K562 (cell line): ENCODE data around the gene KIF5A. TPM values are rescaled to one million over a fixed set of nuclear protein-coding genes. Genes with fewer than 3 reads are reported as not detected.

Experiments
- CC2D1A ChIP-seq: fragments of 450-650 bp; IDR thresholded peaks from 2 replicates; pipeline ENCODE4 v1.6.1; 2017; ENCODE audit warnings: mild to moderate bottlenecking
- CGGBP1 ChIP-seq: fragments of 250-450 bp; sonication (Bioruptor Pico); IDR thresholded peaks from 2 replicates; pipeline ENCODE4 v1.9.0; 2021; ENCODE audit warnings: mild to moderate bottlenecking
- DACH1 ChIP-seq: fragments of 450-650 bp; IDR thresholded peaks from 2 replicates; pipeline ENCODE4 v1.6.1; 2018; ENCODE audit not compliant: partially characterized antibody
- GMEB1 ChIP-seq: fragments of 250-450 bp; sonication (Bioruptor Pico); IDR thresholded peaks from 2 replicates; pipeline ENCODE4 v1.4.0; 2020; ENCODE audit warnings: mild to moderate bottlenecking
- HCFC1 ChIP-seq: IDR thresholded peaks from 2 replicates; pipeline ENCODE4 v1.6.1; 2012; ENCODE audit warnings: low read depth, low read length, improper control_type of control experiment
- HMG20A ChIP-seq: fragments of 450-650 bp; formaldehyde crosslinking; conservative IDR thresholded peaks from 2 replicates; pipeline ENCODE4 v1.4.0; 2020; ENCODE audit warnings: mild to moderate bottlenecking, mixed read lengths
- MBD2 ChIP-seq: sonication (generic); IDR thresholded peaks from 2 replicates; pipeline ENCODE4 v1.6.1; 2016; ENCODE audit warnings: low read depth, borderline replicate concordance
- MIER1 ChIP-seq: fragments of 450-650 bp; IDR thresholded peaks from 2 replicates; pipeline ENCODE4 v1.6.1; 2016; ENCODE audit warnings: antibody characterized with exemption, mild to moderate bottlenecking, low read depth
- NCOA6 ChIP-seq: fragments of 450-650 bp; IDR thresholded peaks from 2 replicates; pipeline ENCODE4 v1.6.1; 2017; ENCODE audit warnings: mild to moderate bottlenecking
- PHF21A ChIP-seq: fragments of 450-650 bp; IDR thresholded peaks from 2 replicates; pipeline ENCODE4 v1.6.1; 2017; ENCODE audit warnings: low read depth, borderline replicate concordance
- SMARCC2 ChIP-seq: fragments of 450-650 bp; IDR thresholded peaks from 2 replicates; pipeline ENCODE4 v1.6.1; 2017; ENCODE audit warnings: antibody characterized with exemption, moderate library complexity, mild to moderate bottlenecking, low read depth
- SRSF3 ChIP-seq: fragments of 200-400 bp; formaldehyde crosslinking; IDR thresholded peaks from 2 replicates; pipeline ENCODE4 v1.6.1; 2016; ENCODE audit warnings: mild to moderate bottlenecking, low read length, moderate library complexity; ENCODE audit not compliant: insufficient read depth
- ZMIZ1 ChIP-seq, 2 experiments: fragments of 150-350 bp in 1 of 2; IDR thresholded peaks; 2 replicates each; pipeline ENCODE4 v1.6.1; 2012 to 2016; ENCODE audit warnings: low read depth in 2 of 2, low read length in 2 of 2, mild to moderate bottlenecking in 1 of 2, moderate library complexity in 1 of 2
- ZNF146 ChIP-seq: IDR thresholded peaks from one replicate; pipeline ENCODE4 v1.6.1; 2018; ENCODE audit warnings: missing compliant biosample characterization; ENCODE audit not compliant: unreplicated experiment
- ZNF263 ChIP-seq: sonication (generic); formaldehyde crosslinking; IDR thresholded peaks from 2 replicates; pipeline ENCODE4 v1.8.0; 2022; ENCODE audit warnings: mild to moderate bottlenecking, missing genetic modification reagents, borderline replicate concordance
- ZNF518B ChIP-seq: fragments of 250-450 bp; sonication (Bioruptor Pico); IDR thresholded peaks from 2 replicates; pipeline ENCODE4 v1.5.0; 2021; ENCODE audit warnings: mild to moderate bottlenecking, moderate library complexity
- ZNF780A ChIP-seq: fragments of 250-450 bp; sonication (Bioruptor Pico); IDR thresholded peaks from 2 replicates; pipeline ENCODE4 v1.5.0; 2021; ENCODE audit warnings: mild to moderate bottlenecking
- polyA plus RNA-seq, 8 experiments: library from polyadenylated mRNA; depleted of rRNA in 4 of 8; stranded (reverse) in 5 of 8; unstranded in 3 of 8; fragments of >200 nt; fragmentation: Nextera tagmentation in 2 of 8; fragmentation: Illumina TruSeq in 1 of 8; extraction: Ambion mirVana in 2 of 8; extraction: Trizol in 1 of 8; gene quantifications; 2 replicates each; pipeline versions ENCODE4 v1.2.1 to v1.2.3, GENCODE V29; 2011 to 2014; ENCODE audit warnings: inconsistent platforms in 1 of 8, missing spikeins in 1 of 8
- total RNA-seq, 7 experiments: library from RNA; depleted of rRNA in 6 of 7; stranded (reverse); fragments of >200 nt in 6 of 7; fragmentation: Illumina TruSeq in 2 of 7; extraction: Trizol in 2 of 7; gene quantifications; 2 replicates each; pipeline versions ENCODE4 v1.2.1 to v1.2.3, GENCODE V29; 2011 to 2021; ENCODE audit warnings: low replicate concordance in 1 of 7

Gene KIF5A
- total and polyA plus RNA-seq, 9 of the 15 experiments (the other 6 are each of a cell fraction or from before 2014, with no cell fraction given), result 3.4 to 17.7 (median 8.0) TPM

GRCh38 chr12:57590864-57591781 lies 41.3 kb downstream of the KIF5A start, which contains the start of gene PIP4K2C (continued):
- no peak for TF ChIP-seq ZMIZ1 (IDR thresholded peaks at IDR 0.05; ENCODE audit: low read depth in 2 of 2, low read length in 2 of 2)
- TF ChIP-seq CGGBP1, result no peak
- no peak for TF ChIP-seq ZNF780A (CRISPR knock-in tag)
- TF ChIP-seq DACH1, result no peak
- peak; percentile 52 for TF ChIP-seq GMEB1 (CRISPR knock-in tag)
- no peak for TF ChIP-seq ZNF518B (CRISPR knock-in tag)
- no peak for TF ChIP-seq ZNF263 (CRISPR knock-in tag)
- no peak for TF ChIP-seq SRSF3
- no peak for TF ChIP-seq SMARCC2
- TF ChIP-seq MIER1, result no peak
- TF ChIP-seq NCOA6, result no peak
- no peak for TF ChIP-seq PHF21A
- no peak for TF ChIP-seq HMG20A (CRISPR knock-in tag)
- no peak for TF ChIP-seq CC2D1A
- TF ChIP-seq ZNF146 (CRISPR knock-in tag), result no peak
- peak; percentile 40; the same call in 1 of the 2 replicates for TF ChIP-seq MBD2
- peak; percentile 34; the same call in 1 of the 2 replicates for TF ChIP-seq HCFC1
